SU-DHL-6 (cell line): ENCODE measurements around the gene FRK.

Experiments used
- H2AFZ ChIP-seq: fragments of 200-600 bp; sonication (generic); 2 replicates; pipeline ENCODE4 v1.6.1; 2014; ENCODE audit warnings: low read depth, mild to moderate bottlenecking, moderate library complexity, mixed read lengths, antibody characterized with exemption, low read length; ENCODE audit not compliant: severe bottlenecking
- H3F3A ChIP-seq: fragments of 200-600 bp; shearing (Covaris generic); 2 replicates; pipeline ENCODE4 v1.6.0; 2016; ENCODE audit warnings: antibody characterized with exemption, mild to moderate bottlenecking; ENCODE audit not compliant: insufficient read depth
- H3K27ac ChIP-seq: fragments of 200-600 bp; sonication (generic); 2 replicates; pipeline ENCODE4 v1.5.1; 2016; ENCODE audit warnings: low read depth, mild to moderate bottlenecking, low read length, moderate library complexity, mixed read lengths
- H3K27me3 ChIP-seq: fragments of 200-600 bp; sonication (generic), shearing (Covaris generic); 2 replicates; pipeline ENCODE4 v1.6.0; 2014; ENCODE audit warnings: mild to moderate bottlenecking, low read length
- H3K36me3 ChIP-seq: fragments of 200-600 bp; sonication (generic); 2 replicates; pipeline ENCODE4 v1.6.1; 2014; ENCODE audit warnings: mild to moderate bottlenecking, low read length, mixed read lengths
- H3K4me2 ChIP-seq: fragments of 300-600, 200-600 bp; shearing (Covaris generic), sonication (generic); 2 replicates; pipeline ENCODE4 v1.6.0; 2014; ENCODE audit warnings: low read length, low read depth, mild to moderate bottlenecking; ENCODE audit not compliant: poor library complexity, severe bottlenecking
- H3K4me3 ChIP-seq: fragments of 200-600 bp; sonication (generic); 2 replicates; pipeline ENCODE4 v1.5.1; 2014; ENCODE audit warnings: antibody characterized with exemption, low read length, mild to moderate bottlenecking, mixed read lengths; ENCODE audit not compliant: insufficient read depth, poor library complexity, severe bottlenecking
- H3K79me2 ChIP-seq: fragments of 200-600 bp; sonication (generic); 2 replicates; pipeline ENCODE4 v1.6.1; 2014; ENCODE audit warnings: mild to moderate bottlenecking, low read length, moderate library complexity; ENCODE audit not compliant: insufficient read depth
- H3K9ac ChIP-seq: fragments of 200-600 bp; sonication (generic); 2 replicates; pipeline ENCODE4 v1.7.0; 2014; ENCODE audit warnings: mild to moderate bottlenecking, low read length
- H3K9me2 ChIP-seq: fragments of 200-600 bp; sonication (generic); replicated peaks from 2 replicates; pipeline ENCODE4 v1.6.1; 2014; ENCODE audit warnings: low read length; ENCODE audit not compliant: insufficient read depth
- H3K9me3 ChIP-seq: fragments of 200-600 bp; sonication (generic); 2 replicates; pipeline ENCODE4 v1.6.1; 2014; ENCODE audit warnings: low read length, mixed read lengths; ENCODE audit not compliant: insufficient read depth
- H4K20me1 ChIP-seq: fragments of 200-600 bp; sonication (generic); 2 replicates; pipeline ENCODE4 v1.6.1; 2014; ENCODE audit warnings: low read depth, mild to moderate bottlenecking, antibody characterized with exemption, low read length, moderate library complexity, mixed read lengths
- EZH2phosphoT487 ChIP-seq: fragments of 200-600 bp; sonication (generic), shearing (Covaris generic); conservative IDR thresholded peaks from 2 replicates; pipeline ENCODE4 v1.6.1; 2018; ENCODE audit warnings: mild to moderate bottlenecking, antibody characterized with exemption, low read length, moderate library complexity, mixed read lengths
- TF ChIP-seq, protein P1 (sequence below): fragments of 200-600 bp; sonication (generic); IDR thresholded peaks from one replicate; pipeline ENCODE4 v1.5.1; 2017; ENCODE audit warnings: antibody characterized with exemption, mild to moderate bottlenecking, low read length, moderate library complexity; ENCODE audit not compliant: insufficient read depth, poor library complexity, severe bottlenecking

The FRK gene

DNA sequence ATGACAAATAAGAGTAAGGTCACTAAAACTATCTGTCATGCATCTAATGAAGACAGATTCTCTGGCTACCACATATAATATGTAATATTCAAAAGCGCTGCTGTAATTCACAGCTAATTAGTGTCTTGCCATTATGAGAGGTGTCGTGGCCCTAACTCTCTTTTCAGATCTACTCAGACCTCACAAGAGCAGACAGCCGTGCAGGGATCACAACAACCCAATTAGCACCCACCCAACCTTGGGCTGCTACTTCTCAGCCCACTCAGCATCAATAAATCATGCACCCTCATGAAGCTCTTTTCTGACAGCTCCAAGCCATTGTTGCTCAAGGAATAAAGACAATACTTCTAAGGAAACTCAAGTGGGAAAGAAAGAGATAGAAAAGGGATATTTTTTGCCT, 61.5 kb downstream of the FRK start:
- Histone ChIP-seq H4K20me1 (no peaks in the 10 kb centered on the region), H3K9me3 (no peaks in the 10 kb centered on the region), H2AFZ (no peak overlapping the region)

DNA sequence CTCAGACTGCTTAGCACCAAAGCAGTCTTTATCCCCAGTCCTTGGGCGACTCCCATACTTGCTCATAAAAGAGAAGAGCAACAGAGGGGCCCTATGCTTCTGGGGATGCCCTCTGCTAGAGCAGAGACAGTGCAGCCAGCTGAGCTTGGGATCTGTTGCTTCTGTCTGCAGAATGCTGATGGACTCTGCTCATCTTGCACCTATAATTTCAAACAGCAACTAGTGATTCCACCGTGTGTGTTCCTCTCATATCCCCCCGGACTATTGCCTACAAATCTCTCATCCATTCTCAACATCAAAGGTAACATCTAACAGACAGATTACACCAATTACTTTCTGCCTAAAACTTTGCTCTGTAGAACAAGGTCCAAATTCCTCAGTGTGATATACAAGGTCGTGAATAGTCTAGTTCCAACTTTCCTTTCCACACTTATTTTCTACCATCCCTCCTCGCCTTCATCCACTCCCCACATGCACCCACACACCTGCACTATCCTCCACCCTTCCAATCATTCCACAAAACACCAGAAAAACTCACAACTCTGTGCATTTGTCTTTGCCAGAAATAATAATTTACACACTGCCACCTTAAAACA, 62.6 kb downstream of the FRK start:
- Histone ChIP-seq H4K20me1 (no peaks in the 10 kb centered on the region), H3F3A (no peaks in the 10 kb centered on the region)

More for the DNA sequence above, 61.5 kb downstream of the FRK start:
- no peak overlapping the region for H3K9ac ChIP-seq
- no peak overlapping the region for H3K27ac ChIP-seq
- no peaks in the 10 kb centered on the region for H3K27me3 ChIP-seq
- TF ChIP-seq, protein P1, sequence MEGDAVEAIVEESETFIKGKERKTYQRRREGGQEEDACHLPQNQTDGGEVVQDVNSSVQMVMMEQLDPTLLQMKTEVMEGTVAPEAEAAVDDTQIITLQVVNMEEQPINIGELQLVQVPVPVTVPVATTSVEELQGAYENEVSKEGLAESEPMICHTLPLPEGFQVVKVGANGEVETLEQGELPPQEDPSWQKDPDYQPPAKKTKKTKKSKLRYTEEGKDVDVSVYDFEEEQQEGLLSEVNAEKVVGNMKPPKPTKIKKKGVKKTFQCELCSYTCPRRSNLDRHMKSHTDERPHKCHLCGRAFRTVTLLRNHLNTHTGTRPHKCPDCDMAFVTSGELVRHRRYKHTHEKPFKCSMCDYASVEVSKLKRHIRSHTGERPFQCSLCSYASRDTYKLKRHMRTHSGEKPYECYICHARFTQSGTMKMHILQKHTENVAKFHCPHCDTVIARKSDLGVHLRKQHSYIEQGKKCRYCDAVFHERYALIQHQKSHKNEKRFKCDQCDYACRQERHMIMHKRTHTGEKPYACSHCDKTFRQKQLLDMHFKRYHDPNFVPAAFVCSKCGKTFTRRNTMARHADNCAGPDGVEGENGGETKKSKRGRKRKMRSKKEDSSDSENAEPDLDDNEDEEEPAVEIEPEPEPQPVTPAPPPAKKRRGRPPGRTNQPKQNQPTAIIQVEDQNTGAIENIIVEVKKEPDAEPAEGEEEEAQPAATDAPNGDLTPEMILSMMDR = no peak
- no peak for TF ChIP-seq EZH2phosphoT487
- no peaks in the 10 kb centered on the region for H3K36me3 ChIP-seq
- no peak overlapping the region for H3K4me2 ChIP-seq
- H3K79me2 ChIP-seq = no peaks in the 10 kb centered on the region
- no peaks in the 10 kb centered on the region for H3K9me2 ChIP-seq
- no peaks in the 10 kb centered on the region for H3F3A ChIP-seq
- no peak overlapping the region for H3K4me3 ChIP-seq

DNA sequence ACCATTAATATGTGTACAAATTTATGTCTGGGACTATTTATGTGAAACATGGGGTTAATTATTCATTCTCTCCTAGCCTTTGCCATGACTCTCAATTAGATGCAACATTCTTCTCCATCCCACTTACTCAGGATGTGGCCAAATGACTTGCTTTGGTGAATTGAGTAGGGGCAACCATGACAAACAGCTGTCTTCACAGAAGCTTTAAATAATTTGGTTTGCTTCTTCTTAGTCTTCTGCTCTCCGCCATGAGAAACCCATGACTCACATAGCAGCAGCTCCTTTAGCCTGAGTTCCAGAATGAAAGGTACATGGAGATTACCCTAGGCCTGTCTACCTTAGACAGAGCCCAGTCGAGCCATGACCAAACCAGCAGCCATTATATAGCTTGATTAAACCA, 74.7 kb downstream of the FRK start:
- no peaks in the 10 kb centered on the region for H3K27me3 ChIP-seq
- H4K20me1 ChIP-seq = no peaks in the 10 kb centered on the region
- H3K9me3 ChIP-seq = no peaks in the 10 kb centered on the region
- no peak overlapping the region for H3K4me3 ChIP-seq
- no peaks in the 10 kb centered on the region for H3K9me2 ChIP-seq
- H2AFZ ChIP-seq = no peak overlapping the region
- H3K79me2 ChIP-seq = no peaks in the 10 kb centered on the region
- H3K9ac ChIP-seq = no peak overlapping the region
- TF ChIP-seq, protein P1 = no peak
- TF ChIP-seq EZH2phosphoT487 = no peak
- H3K27ac ChIP-seq = no peak overlapping the region
- no peaks in the 10 kb centered on the region for H3F3A ChIP-seq
- no peak overlapping the region for H3K4me2 ChIP-seq
- H3K36me3 ChIP-seq = no peaks in the 10 kb centered on the region

More for the DNA sequence above, 62.6 kb downstream of the FRK start:
- Histone ChIP-seq H3K4me3 (no peak overlapping the region), H3K9me2 (no peaks in the 10 kb centered on the region), H3K4me2 (no peak overlapping the region), H3K27ac (no peak overlapping the region), H2AFZ (no peak overlapping the region), H3K36me3 (no peaks in the 10 kb centered on the region), H3K9ac (no peak overlapping the region), H3K79me2 (no peaks in the 10 kb centered on the region), H3K9me3 (no peaks in the 10 kb centered on the region), H3K27me3 (no peaks in the 10 kb centered on the region)
- TF ChIP-seq, protein P1 = no peak
- TF ChIP-seq EZH2phosphoT487 = no peak
